Body of pancreas (tissue), 4 donors: Measurements from ENCODE around the gene PAPOLB. TPM values are rescaled to one million over a fixed set of nuclear protein-coding genes. Genes with fewer than 3 reads are reported as not detected.
A peak's percentile ranks its signal among the peaks of the same experiment; 100 is the strongest.

Experiments
- ATAC-seq: fragments of 150-250 bp; one replicate; pipeline ENCODE4 v1.9.1; 2016
- DNase-seq, 4 donors: peaks; one replicate each; pipeline ENCODE4 v3.0.0-alpha.2; 2019
- H3K27ac ChIP-seq, 4 donors: fragments of 200-600 bp; sonication (generic); 1 replicate in 3 of 4; 2 replicates in 1 of 4; pipeline versions ENCODE4 v1.5.1 to v1.6.1; 2016 to 2019; ENCODE audit warnings: mild to moderate bottlenecking in 1 of 4, mixed read lengths in 1 of 4, moderate library complexity in 1 of 4
- H3K27me3 ChIP-seq, 2 donors: fragments of 200-600 bp; sonication (generic); one replicate each; pipeline ENCODE4 v1.6.0; 2016; ENCODE audit warnings: mild to moderate bottlenecking in 1 of 2
- H3K36me3 ChIP-seq, 2 donors: fragments of 200-600 bp; sonication (generic); replicated peaks in 1 of 2; 2 replicates each; pipeline ENCODE4 v1.5.1; 2016; ENCODE audit warnings: low read depth in 2 of 2; ENCODE audit not compliant: insufficient read depth in 1 of 2
- H3K4me1 ChIP-seq: fragments of 200-600 bp; sonication (generic); one replicate; pipeline ENCODE4 v1.6.0; 2016
- H3K4me3 ChIP-seq, 2 donors: fragments of 200-600 bp; sonication (generic); 1 replicate in 1 of 2; 2 replicates in 1 of 2; pipeline ENCODE4 v1.5.1; 2016 to 2019
- H3K9me3 ChIP-seq, 3 donors: fragments of 200-600 bp; sonication (generic); 1 replicate in 2 of 3; 2 replicates in 1 of 3; pipeline ENCODE4 v1.5.1; 2016
- POLR2A ChIP-seq, 3 donors: fragments of 450-650 bp; IDR thresholded peaks; one replicate each; pipeline ENCODE4 v1.6.1; 2016; ENCODE audit warnings: antibody characterized with exemption in 3 of 3, mild to moderate bottlenecking in 2 of 3
- WGBS, 2 donors: methylation state at CpG; one replicate each; pipeline ENCODE4 v1.1.5; 2017; 5-methylcytosine and 5-hydroxymethylcytosine counted together
- intact Hi-C: fragments of 100-400 bp; cut with DNase I; formaldehyde crosslinking; loops from one replicate; pipeline ENCODE4 v1.15.1; 2023
- total RNA-seq, 2 donors: library from RNA; depleted of rRNA; stranded (reverse); fragments of >200 nt; gene quantifications; one replicate each; pipeline ENCODE4 v1.1.0, GENCODE V29; 2016
- TF ChIP-seq, protein P1 (sequence below), 7 experiments: fragments of 450-650 bp in 4 of 7; fragments of 200-600 bp in 3 of 7; sonication (generic) in 3 of 7; IDR thresholded peaks; one replicate each; pipeline ENCODE4 v1.5.1; 2016 to 2019; ENCODE audit warnings: antibody characterized with exemption in 7 of 7

PAPOLB gene
- total RNA-seq, 2 donors from 2014 or later: under 0.01 TPM; not detected in 1

DNA sequence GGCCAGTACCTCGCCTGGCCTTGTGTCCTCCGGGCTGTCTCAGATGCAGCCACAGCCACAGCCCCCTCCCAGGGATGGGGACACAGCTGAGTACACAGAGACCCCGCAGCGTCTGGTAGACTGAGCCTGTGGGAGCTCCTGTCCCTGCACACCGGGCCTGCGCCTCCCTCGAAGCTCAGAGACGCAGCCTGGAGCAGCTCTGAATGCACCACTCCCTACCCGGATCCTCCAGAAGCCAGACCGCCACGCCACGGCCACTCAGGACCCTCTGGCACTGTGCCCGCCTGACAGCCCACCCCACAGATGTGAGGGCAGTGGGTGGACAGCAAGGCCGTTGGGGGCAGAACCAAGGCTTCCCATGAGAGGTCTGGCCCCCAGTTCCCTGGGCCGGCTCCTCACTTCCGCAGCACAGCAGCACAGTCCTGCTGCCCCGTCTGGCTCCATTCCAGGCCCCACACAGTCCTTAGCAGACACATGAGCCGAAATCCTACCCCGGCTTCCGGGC lies 40.8 kb downstream of the PAPOLB start:
- no peaks in the 10 kb centered on the region for H3K36me3 ChIP-seq
- ATAC-seq (no peak), DNase-seq (no peak)
- no peak overlapping the region for H3K4me3 ChIP-seq
- H3K4me1 ChIP-seq: no peaks in the 10 kb centered on the region
- no peak for TF ChIP-seq POLR2A (IDR thresholded peaks at IDR 0.05)
- TF ChIP-seq, protein P1, sequence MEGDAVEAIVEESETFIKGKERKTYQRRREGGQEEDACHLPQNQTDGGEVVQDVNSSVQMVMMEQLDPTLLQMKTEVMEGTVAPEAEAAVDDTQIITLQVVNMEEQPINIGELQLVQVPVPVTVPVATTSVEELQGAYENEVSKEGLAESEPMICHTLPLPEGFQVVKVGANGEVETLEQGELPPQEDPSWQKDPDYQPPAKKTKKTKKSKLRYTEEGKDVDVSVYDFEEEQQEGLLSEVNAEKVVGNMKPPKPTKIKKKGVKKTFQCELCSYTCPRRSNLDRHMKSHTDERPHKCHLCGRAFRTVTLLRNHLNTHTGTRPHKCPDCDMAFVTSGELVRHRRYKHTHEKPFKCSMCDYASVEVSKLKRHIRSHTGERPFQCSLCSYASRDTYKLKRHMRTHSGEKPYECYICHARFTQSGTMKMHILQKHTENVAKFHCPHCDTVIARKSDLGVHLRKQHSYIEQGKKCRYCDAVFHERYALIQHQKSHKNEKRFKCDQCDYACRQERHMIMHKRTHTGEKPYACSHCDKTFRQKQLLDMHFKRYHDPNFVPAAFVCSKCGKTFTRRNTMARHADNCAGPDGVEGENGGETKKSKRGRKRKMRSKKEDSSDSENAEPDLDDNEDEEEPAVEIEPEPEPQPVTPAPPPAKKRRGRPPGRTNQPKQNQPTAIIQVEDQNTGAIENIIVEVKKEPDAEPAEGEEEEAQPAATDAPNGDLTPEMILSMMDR (IDR thresholded peaks at IDR 0.05): no peak
- no peak overlapping the region for H3K27ac ChIP-seq
- no peaks in the 10 kb centered on the region for H3K9me3 ChIP-seq
- no peaks in the 10 kb centered on the region for H3K27me3 ChIP-seq
- intact Hi-C loops: no loop called here
- 76 to 82% methylated on average over 5 to 18 of the region's 20 CpGs for WGBS, 2 donors

DNA sequence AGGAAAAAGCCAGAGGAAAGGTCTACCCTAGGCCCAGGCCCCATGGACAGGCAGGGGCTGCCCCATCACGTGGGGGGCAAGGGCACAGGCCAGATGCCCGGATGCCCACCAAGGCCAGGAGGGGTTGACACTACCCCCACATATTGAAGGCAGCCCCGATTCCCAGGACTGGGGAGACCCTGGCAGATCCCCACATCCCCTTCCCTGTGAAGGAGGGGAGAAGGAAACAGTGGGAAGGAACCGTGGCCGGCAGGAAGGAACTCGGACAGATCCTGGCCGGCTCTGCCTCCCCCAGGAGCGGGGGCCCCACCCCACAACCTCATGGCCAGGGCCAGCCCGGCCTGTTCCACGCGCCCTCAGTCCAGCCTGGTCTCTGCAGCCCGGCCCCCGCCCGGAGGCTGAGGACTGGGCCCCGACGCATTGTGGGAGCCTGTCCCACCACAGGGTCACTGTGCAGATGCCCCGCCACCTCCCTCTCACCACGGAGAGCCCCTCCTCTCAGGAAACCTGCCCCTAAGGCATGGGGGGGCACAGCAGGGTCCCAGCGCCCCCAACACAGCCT lies 41.3 kb downstream of the PAPOLB start:
- no peaks in the 10 kb centered on the region for H3K36me3 ChIP-seq
- TF ChIP-seq, protein P1 (IDR thresholded peaks at IDR 0.05): no peak
- TF ChIP-seq POLR2A (IDR thresholded peaks at IDR 0.05): no peak
- no peaks in the 10 kb centered on the region for H3K9me3 ChIP-seq
- H3K4me1 ChIP-seq: no peaks in the 10 kb centered on the region
- intact Hi-C loops: no loop called here
- H3K4me3 ChIP-seq: no peak overlapping the region
- ATAC-seq (no peak), DNase-seq (no peak)
- no peak overlapping the region for H3K27ac ChIP-seq
- 74% methylated on average over 16 of the region's 19 CpGs; no CpG with 5 or more reads in 1 of the 2 donors for whole genome bisulfite sequencing, 2 donors
- no peaks in the 10 kb centered on the region for H3K27me3 ChIP-seq

DNA sequence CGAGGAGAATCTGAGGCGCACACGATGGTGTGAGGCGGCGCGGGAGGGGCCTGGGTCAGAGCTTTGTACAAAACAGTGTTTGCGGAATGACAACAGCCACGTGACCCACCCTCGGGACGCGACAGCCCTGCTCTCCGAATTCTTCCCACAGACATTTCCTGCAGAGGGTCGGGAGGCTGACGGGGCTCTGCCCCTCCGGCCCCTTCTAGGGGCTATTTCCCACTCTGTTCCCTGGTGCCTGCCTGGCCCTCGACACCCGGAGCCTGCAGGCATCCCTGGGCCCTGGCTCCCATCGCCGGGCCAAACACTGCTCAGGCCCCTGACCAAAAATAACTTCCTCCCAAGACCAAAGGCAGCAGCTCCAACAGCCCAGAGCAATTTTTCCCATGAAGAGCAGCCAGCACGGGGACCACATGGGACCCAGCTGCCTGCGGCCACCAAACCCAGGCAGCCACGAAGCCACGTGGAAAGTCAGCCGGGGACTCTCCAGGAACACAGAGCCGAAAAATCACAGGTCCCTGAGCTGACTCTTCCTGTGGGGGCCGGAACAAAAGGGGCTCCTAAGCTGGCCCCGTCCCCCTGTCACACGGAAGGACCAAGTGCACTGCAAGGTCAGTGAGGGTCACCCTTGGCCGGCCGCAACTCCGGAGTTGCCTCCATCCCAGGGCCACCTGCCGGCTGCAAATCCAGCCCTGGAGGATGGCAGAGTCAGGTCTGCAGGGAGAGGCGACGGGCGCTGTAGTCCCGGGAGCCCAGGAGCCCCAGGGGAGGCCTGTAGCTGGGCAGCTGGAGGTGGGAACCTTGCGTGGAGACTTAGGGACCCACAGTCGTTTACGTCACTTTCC lies 42.0 kb downstream of the PAPOLB start:
- Histone ChIP-seq H3K36me3 (no peaks in the 10 kb centered on the region), H3K27me3 (no peaks in the 10 kb centered on the region), H3K27ac (no peak overlapping the region), H3K4me3 (no peak overlapping the region), H3K9me3 (no peaks in the 10 kb centered on the region), H3K4me1 (no peaks in the 10 kb centered on the region)
- ATAC-seq (peak; percentile 17), DNase-seq (no peak)
- TF ChIP-seq POLR2A (IDR thresholded peaks at IDR 0.05): no peak
- TF ChIP-seq, protein P1 (IDR thresholded peaks at IDR 0.05): no peak
- intact Hi-C loops: no loop called here
- WGBS, 2 donors: 72 to 84% methylated on average over 18 to 38 of the region's 39 CpGs

DNA sequence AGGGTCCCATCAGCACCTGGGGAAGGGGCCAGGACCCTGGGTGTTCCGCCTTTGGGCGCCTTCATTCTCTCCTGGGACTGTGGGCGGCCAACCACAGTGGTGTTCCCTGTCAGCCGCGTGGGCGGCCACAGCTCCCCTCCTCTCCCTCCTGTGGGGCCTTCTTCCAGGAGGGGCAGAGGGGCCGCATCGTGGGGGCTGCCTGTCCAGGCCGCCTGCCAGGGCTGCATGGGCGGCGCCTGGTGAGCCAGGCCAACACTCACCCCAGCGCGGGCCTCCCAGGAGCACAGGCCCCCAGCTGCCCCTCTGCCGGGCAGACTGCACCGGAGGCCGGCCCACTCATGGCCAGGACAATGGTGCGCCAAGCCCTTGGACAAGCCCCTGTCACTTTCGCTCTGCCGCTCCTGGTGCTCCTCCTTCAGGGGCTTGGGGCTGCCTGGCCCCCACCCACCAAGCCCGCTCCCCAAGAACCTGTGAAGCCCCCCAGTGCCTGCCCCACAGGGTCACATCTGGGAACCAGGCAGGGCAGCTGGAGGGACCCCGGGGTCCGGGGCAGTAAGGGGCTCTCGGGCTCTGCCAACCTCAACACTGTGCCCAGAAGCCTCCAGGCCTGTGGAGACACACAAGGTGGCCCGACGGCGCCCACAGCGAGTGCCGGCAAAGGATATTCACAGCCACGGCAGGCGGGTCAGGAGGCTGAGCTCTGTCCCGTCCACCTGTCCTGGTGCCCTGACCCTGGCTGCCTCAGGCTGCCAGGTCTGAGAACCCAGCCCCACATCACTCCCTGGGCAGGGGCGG lies 43.6 kb downstream of the PAPOLB start:
- H3K27ac ChIP-seq: no peak overlapping the region
- no peak for TF ChIP-seq POLR2A (IDR thresholded peaks at IDR 0.05)
- TF ChIP-seq, protein P1 (IDR thresholded peaks at IDR 0.05): no peak
- DNase-seq: no peak
- H3K4me3 ChIP-seq: no peak overlapping the region
- 85 to 100% methylated on average over 1 to 29 of the region's 32 CpGs for WGBS, 2 donors
- no peaks in the 10 kb centered on the region for H3K36me3 ChIP-seq
- H3K27me3 ChIP-seq: no peaks in the 10 kb centered on the region
- no peak for ATAC-seq
- no peaks in the 10 kb centered on the region for H3K9me3 ChIP-seq
- H3K4me1 ChIP-seq: no peaks in the 10 kb centered on the region
- intact Hi-C loops: no loop called here
